ENCODE data around the gene HPS1. TPM values are rescaled to one million over a fixed set of nuclear protein-coding genes. Genes with fewer than 3 reads are reported as not detected.

HPS1 gene
- total RNA-seq, 1 experiment from 2014 or later: 44.2 TPM

DNA sequence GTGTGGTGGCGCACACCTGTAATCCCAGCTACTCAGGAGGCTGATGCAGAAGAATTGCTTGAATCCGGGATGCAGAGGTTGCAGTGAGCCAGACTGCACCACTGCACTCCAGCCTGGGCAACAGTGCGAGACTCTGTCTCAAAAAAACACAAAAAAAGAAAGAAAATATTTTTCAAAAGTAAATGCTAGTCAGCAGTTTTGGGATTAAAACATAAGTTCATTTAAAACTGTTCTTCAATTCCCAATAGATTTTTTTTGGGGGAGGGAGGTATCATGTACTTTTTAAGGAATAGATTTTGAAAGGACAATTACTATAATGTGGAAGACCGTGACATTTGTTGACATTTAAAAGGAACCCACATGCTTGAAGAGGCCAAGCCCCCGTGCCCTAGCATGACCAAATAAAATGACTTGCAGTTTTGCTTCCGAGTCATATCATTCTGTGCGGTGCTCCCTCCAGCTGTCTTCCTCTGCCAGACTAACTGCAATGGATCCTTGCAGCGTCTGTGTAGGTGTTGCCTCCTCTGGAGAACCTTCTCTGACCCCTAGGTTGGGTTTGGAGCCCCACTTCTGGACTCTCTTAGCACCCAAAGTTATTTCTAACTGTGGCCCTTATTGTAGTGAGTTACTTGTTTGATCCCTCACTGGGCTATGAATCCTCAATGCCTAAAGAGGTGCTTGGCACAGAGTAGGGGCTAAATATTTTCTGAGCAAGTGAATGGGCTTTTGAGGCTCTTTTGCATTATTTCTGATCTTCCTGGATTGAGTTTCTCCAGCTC lies 17.4 kb upstream of the HPS1 start:
- DNase-seq (ENCODE audit: low spot score): no peak

DNA sequence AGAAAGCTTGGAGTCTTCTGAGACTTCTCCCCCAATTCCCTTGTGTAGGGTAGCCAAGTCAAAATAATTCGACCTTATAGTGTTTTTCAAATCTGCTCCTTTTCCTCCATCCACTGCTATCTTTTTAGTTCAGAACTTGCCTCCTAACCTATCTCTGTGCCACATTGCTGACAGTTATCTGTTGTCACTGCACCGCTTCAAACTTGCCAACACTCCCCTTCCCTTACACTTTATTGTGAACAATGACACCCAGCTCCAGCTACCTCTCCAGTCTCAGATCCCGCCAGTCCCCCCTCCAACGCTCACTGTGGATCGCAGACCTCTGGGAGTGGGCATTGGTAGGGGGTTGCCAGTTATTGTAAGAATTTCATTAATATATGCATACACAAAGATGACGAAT lies 16.3 kb upstream of the HPS1 start:
- DNase-seq (ENCODE audit: low spot score): no peak

DNA sequence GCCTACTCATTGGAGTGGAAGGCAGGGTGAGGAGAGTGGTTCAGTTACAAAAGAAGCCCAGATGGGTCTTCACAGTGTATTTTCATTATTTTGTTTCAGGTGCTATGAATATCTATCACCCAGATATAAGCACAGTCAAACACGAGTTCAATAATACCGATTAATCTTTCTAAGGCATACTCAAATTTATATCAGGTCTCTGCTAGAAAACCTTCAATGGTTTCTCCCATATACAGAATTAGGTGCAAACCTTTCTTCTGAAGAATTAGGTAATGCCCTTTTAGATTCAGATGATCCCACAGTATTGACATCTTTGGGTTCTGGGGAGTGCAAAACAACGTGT lies 14.7 kb upstream of the HPS1 start:
- no peak for DNase-seq (ENCODE audit: low spot score)

DNA sequence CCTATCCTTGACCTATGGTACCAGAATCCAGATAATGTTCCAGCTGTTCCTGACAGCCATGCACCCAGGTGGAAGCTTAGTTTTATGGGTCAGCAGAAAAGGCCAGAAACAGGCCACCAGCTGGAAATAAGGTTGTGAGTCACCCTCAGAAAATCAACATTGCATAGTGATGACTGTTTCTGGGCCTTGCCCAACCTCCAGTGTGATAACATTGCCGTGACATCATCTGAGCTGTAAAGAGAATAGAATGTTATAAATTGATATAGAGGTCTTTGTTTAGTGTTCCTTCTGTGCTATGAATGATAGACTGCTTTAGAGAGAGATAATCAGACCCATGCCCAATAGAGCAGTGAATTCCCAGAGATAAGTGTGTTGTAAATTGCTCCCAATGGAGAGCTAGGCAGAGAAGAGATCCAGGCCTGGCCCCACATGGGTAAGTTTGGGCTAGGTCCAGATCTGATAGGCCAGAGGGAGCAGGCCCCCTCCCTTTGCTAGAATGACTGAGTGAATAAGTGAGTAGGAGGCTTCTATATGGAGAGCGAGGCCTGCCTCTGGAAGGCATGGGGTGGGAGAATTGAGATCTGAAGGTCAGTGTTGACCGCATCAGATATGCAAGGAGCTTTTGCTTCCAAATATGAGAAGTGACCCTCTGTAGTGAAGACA lies 14.2 kb upstream of the HPS1 start:
- peak; percentile 71 for DNase-seq (ENCODE audit: low spot score)

DNA sequence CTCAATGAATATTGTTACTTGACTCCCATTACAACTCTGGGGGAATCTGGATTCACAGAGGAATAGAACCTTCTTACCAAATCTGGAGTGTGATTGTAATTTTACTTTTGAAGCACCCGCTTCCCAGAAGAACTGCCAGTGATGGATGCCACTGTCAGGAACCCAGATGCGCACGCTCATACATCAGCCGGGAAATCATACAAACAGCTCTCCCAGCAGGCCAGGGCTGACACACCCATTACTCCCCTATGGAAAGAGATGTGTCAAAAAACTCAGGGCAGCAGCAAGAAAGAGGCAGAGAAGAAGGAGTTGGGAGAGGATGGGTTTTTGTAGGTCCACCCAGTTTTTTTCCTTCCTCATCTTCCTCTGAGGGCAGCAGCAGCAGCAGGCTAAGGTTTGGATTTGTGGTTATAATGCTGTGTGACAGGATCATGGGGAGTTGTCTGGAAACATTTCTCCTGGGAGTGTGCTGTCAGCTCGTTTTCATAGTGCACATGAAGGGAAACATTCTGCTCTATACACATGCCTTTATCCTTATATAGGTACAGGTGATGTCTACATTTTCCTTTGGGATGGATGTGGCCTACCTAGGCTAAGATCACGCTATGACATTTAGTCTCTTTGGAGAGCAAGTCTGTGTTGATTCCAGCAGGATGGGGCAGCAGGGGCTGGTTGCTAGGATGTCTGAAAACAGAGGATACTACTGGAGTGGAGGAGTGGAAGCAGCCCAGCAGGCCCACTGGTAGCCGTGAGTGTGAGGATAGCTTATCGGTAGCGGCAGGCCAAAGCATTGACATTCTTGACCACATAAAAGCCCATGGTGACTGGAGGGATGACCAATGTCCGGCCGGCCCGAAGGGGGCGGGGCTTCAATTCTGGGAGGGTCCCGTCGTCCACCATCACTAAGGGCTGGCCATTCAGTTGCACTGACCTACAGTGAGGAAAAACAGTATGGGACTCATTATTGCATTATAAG lies 12.4 kb upstream of the HPS1 start:
- DNase-seq (ENCODE audit: low spot score): no peak

DNA sequence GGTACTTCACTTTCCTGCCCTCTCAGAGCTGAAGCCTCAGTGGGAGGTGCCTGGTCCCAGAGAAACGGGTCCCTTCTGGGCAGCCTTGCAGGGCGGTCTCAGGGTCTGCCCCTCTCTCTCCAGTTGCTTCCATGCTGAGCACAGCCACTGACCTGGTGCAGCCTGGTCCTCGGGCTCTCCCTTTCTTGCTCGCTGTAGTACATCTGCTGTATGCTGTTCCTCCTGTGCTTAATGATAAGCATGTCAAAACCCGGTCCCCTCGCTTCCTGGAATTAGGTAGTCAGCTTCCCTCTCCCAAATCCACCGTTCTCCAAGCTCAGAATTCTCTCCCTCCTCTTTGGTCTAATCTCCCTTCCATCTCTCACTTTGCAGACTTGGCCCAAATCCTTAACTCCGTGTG lies 11.0 kb upstream of the HPS1 start:
- DNase-seq (ENCODE audit: low spot score): no peak

DNA sequence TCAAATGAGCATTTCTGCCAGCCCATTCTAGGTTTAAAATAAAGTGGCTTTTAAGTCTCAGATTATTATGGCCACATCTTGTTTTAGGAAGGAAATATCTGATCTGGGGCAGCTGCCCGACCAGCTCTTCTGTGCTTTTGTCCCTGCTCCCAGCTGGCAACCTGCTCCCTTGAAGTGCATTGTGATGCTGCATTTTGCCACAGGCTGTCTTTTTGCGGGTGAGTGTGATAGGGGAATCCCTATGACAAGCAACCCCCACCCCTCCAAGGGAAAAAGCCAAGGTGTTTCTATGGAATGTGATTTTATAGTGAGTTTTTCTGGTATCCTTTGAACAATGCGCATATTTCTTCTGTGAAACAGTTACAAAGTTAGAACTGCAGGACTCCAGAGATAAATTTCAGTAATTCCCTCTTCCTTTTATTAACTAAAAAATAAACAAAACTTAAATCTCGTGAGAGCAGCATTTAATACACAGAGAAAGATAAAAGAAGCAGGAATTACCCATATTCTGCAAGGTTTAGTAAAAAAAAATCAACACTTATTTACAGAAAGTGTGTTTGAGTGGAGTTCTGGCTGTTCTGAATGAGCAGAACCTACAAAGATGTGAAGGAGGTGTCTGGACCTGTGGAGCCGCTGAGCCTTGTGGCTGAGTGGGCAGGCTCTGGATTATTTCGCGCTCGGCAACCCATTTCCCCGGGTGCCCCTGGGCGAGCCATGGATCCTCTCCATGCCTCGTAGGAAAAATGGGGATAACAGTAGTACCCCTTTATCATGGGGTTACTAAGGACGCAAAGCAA lies 10.1 kb upstream of the HPS1 start:
- no peak for DNase-seq (ENCODE audit: low spot score)

DNA sequence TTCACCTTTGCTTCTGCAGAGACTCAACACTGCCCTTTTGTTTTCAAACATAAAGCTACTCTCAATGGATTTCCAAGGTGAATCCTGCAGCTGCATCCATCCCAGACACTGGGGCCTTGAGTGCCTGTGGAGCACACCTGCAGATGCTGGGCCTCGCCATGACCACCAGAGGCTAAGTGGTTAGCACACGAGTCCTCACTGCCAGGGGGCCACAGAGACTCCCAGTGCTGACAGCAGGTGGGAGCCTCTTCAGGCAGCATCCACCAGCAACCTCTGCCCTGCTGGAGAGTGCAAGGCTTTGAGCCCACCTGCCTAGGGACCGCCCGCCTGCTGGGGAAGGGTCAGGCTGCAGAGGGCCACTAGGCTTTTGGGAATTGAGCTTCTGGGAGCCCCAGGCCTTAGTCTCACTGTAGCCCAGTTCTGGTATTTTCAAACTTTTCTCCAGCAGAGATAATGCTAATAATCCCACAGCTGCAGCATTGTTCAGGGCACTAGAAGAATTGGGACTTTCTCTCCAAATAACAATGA lies 9.4 kb upstream of the HPS1 start:
- DNase-seq (ENCODE audit: low spot score): no peak

DNA sequence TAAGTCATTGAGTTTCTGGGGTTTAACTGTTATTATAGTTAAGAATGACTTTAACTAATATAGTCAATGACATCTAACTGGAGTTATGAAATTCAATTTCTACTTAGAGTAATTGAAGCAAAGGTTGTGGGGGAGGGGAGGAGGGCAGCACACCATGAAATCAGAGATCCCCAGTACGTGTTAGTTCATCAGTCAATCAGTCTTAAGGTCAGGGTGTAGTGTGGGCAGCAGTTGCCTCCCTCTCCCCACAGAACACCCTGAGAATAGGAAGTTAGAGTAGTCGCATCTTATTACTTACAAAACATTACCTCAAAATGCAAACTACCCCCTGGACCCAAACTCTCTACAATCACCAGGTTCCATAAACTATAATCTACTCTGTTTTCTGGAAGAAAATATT lies 7.0 kb upstream of the HPS1 start:
- no peak for DNase-seq (ENCODE audit: low spot score)

DNA sequence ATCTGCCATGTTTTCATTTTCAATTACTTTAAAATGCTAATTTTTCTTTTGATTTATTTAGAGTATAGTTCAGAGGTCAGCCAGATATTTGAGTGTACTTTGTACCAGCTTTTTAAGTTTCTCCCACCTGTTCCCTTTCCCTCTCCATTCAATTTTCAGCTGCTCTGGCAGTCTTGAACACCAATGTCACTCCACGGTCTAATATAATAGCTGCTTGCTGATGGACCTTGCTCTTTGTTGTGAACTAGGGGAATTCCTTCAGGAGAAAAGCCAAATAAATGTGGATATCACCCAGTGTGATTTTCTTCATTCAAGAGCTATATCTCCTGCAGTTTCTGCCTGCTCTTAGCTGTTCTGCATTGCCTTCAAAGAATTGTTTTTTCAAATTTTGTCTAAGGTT lies 3.9 kb upstream of the HPS1 start:
- DNase-seq (ENCODE audit: low spot score): no peak

DNA sequence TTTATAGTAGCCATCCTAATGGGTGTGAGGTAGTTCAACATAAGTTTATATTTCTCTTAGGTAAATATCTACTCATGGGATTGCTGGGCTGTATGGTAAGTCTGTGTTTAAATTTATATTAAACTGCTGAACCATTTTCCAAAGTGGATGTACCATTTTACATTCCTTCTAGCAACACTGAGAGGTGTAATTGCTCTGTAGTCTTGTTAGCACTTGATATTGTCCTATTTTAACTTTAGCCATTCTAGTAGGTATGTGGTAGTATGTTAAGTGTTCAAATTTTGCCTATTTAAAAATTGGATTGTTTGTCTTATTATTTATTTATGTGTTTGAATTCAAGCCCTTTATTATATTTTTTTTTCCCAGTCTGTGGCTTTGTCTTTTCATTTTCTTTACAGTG lies 2.6 kb upstream of the HPS1 start:
- DNase-seq (ENCODE audit: low spot score): no peak

DNA sequence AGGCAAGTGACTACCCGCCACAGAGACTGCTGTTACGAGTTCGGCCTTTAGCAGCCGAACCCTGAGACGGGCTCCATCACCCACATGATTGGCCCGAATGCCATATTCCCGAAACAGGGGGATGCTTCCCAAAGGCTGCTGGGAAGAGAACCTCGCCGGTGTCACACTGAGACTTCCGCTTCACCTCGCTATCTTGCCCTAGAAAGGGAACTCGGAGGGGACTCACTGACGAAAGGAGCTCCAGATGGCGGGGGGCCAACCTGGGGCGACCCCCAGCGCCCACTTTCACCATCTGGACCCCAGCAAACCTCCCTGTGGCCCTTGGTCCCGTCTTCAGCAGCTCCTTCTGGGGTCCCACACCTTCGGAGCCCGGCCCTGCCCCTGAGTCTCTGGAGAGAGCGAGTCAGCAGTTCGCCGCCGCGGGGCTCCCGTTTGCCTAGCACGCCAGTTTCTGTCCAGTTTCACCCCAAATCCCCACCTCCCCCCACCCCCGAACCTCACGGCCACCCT lies 529 bp downstream of the HPS1 start:
- peak; percentile 33 for DNase-seq (ENCODE audit: low spot score)

DNA sequence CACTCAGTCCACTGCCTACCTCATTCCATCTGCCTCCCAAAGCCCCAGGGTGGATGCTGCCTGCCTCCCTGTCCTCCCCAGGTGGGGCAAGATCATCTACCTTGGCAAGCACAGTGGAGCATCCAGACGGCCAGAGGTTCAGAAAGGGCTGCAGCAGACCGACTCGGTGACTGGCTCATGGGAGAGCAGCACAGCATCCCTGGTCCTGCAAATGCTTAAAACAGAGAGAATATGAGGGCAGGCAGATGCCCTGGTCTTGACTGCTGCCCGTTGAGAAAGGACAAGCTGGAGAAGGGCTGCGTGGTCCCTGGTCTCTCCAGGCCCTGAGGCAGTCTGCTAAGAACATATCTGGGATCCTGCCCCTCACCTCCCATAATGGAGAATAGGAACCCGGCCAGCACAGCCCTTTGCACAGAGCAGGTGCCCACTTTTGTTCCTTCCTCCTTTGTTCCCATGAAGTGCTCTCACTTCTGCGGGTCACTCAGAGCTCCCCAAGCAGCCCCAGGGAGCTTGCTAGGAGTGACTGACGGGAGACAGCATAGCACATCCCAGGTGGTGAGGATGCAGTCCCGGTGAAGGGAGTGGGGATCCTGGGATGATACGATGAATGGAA lies 1.4 kb downstream of the HPS1 start:
- no peak for DNase-seq (ENCODE audit: low spot score)

DNA sequence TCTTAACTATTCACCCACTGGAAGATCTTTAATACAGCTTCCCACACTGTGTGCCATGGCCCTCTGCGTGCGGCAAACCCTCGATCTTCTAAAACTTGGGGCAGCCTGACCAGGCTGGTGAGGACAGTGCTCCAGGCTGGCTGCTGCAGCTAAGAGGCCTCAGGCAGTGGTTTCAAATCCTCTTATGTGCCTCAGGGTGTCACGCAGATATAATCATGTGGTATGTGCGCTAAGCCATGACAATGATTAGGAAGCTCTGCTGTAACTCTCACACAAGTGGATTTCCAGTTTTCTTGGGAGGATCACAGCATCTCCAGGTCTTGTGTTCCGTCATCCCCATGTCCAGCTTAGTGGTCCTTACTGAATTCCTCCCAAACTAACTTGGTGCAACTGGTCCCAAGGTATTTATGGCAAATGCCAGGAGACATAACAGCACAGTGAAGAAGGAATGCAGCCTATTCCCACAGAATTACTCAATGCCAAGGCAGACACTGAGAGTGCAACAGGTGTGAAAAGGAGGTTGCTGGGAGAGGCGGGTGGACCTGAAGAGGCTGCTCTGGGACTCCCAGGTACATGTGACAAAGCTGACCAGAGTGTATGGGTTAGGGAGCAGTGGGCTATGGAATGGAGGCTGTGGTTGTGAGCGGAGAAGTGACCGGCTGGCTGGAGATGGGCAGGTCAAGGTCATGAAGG lies 2.3 kb downstream of the HPS1 start:
- no peak for DNase-seq (ENCODE audit: low spot score)

DNA sequence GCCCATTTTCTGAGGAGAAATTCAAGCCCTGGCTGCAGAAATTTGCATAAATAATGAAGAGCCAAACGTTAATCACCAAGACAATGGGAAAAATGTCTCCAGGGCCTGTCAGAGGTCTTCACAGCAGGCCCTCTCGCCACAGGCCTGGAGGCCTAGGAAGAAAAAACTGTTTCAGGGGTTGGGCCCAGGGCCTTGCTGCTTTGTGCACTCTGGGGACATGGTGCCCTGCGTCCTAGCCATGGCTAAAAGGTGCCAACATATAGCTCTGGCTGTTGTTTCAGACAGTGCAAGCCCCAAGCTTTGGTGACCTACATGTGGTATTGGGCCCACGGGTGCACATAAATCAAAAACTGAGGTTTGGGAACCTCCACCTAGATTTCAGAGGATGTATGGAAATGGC lies 8.0 kb downstream of the HPS1 start:
- no peak for DNase-seq (ENCODE audit: low spot score)

DNA sequence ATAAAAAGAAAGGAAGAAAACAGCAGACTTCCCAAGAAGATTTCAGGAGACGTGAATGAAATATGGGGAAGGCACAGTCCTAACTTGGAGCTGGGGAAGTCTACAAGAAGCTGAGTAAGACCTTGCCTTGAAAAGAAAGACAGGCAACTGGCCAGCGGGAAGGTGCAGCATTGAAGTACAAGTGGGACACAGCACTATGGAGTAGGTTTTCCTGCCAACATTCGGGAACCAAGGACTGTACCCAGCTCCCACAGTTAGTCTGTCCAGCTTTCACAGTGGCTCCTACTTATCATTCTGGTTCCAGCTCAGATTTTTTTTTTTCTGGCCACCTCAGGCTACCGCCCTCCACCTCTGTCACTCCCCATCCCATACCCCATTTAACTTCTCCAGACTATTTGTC lies 10.0 kb downstream of the HPS1 start:
- DNase-seq (ENCODE audit: low spot score): no peak

DNA sequence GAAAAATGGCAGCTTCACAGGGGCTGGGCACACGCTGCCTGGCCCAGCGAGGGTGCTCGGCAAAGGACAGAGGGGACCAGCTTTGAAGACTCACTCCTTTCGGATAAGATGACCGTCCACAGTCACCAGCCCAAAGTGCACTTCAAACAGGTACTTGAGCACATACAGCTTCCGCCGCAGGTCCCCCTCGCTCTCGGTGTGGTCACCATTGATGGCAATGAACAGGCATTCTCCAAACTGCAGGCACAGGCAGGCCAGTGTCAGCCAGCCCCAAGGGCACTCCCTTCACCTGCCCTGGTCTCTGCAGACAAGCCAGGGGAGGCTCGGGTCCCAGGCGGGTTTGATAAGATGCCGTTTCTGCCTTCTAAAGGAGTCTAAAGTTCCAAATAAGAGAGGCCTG lies 11.6 kb downstream of the HPS1 start:
- DNase-seq (ENCODE audit: low spot score): no peak

DNA sequence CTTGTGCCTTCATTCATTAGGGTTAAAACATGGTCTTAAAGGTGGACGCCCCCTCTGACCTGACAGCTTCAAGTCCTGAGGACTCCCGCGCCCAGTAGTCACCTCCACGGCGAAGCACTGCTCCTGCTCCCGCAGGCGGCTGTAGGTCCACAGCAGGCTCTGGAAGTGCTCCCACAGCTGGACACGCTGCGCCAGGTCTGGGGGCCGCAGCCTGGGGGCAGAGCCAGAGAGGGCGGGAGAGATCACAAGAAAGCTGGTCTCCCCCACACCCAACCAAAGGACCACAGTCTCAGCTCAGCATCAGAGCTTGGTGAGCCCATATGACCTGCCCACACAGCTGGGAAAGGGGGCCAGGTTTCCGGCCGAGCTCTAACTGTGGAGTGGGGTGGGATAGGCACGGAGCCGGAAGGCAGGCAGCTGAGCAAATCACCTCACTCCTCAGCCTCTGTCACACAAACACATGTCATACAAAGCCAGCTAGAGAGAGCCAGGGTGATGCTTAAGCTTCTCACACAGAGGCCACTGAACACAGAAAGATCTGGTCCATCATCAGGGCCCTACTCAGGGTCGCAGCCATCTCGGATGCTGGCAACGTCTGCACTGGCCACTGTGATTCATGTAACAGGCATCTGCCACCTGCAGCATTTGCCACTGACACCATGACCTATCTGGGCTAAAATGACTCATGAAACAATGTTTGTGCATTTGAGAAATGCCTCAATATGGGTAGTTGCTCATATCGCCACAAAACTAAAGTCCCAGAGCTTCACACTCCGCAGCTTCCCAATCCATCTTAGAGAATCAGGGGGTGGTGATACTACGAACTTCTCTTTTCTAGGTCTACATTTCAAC lies 12.6 kb downstream of the HPS1 start:
- no peak for DNase-seq (ENCODE audit: low spot score)

DNA sequence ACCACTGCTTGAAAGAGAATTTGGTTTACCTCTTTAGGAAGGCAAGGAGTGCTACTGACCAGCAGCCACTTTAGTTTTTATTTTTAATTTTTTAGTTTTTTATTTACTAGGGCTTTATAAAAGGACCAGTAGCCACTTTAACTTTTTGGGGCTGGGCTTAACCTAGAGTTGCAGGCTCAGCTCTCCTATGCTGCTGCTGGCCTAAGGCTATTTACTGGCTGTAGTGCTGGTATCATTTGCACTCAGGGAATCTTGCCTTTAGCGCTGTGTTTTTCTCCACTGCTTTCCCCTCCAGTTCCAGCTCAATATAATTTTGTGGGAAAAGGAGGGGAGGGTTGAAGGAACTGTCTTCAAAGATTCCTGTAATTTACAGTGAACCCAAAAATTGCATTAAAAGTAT lies 13.4 kb downstream of the HPS1 start:
- no peak for DNase-seq (ENCODE audit: low spot score)

Data from HT-29 (cell line).